GM12872 (cell line): ENCODE data around the gene RNU11.

Source experiments
- CTCF ChIP-seq: IDR thresholded peaks from 3 replicates; pipeline ENCODE4 v1.5.1; 2011; ENCODE audit warnings: low read depth, mild to moderate bottlenecking, low read length, moderate library complexity; ENCODE audit not compliant: insufficient read depth

RNU11 gene

GRCh38 chr1:28671254-28671780, 22.9 kb downstream of the RNU11 start:
- no peak for TF ChIP-seq CTCF

- no peak for TF ChIP-seq CTCF
Observed at GRCh38 chr1:28675924-28676257, 27.5 kb downstream of the RNU11 start.

GRCh38 chr1:28680151-28680550, 31.8 kb downstream of the RNU11 start:
- TF ChIP-seq CTCF: no peak

GRCh38 chr1:28682840-28683239, 34.4 kb downstream of the RNU11 start:
- TF ChIP-seq CTCF: no peak

GRCh38 chr1:28684937-28685336, 36.5 kb downstream of the RNU11 start:
- TF ChIP-seq CTCF: no peak
